Bronchial smooth muscle cell (primary cell): ENCODE measurements around the gene CDH19. TPM values are rescaled to one million over a fixed set of nuclear protein-coding genes. Genes with fewer than 3 reads are reported as not detected.

Experiments used
- total RNA-seq: library from RNA; depleted of rRNA; stranded (reverse); fragments of >200 nt; gene quantifications from 2 replicates; pipeline ENCODE4 v1.2.1, GENCODE V29; 2014

Gene CDH19, protein sequence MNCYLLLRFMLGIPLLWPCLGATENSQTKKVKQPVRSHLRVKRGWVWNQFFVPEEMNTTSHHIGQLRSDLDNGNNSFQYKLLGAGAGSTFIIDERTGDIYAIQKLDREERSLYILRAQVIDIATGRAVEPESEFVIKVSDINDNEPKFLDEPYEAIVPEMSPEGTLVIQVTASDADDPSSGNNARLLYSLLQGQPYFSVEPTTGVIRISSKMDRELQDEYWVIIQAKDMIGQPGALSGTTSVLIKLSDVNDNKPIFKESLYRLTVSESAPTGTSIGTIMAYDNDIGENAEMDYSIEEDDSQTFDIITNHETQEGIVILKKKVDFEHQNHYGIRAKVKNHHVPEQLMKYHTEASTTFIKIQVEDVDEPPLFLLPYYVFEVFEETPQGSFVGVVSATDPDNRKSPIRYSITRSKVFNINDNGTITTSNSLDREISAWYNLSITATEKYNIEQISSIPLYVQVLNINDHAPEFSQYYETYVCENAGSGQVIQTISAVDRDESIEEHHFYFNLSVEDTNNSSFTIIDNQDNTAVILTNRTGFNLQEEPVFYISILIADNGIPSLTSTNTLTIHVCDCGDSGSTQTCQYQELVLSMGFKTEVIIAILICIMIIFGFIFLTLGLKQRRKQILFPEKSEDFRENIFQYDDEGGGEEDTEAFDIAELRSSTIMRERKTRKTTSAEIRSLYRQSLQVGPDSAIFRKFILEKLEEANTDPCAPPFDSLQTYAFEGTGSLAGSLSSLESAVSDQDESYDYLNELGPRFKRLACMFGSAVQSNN
- total RNA-seq = under 0.01 TPM in 1 of 2 replicates, not detected in the other

DNA sequence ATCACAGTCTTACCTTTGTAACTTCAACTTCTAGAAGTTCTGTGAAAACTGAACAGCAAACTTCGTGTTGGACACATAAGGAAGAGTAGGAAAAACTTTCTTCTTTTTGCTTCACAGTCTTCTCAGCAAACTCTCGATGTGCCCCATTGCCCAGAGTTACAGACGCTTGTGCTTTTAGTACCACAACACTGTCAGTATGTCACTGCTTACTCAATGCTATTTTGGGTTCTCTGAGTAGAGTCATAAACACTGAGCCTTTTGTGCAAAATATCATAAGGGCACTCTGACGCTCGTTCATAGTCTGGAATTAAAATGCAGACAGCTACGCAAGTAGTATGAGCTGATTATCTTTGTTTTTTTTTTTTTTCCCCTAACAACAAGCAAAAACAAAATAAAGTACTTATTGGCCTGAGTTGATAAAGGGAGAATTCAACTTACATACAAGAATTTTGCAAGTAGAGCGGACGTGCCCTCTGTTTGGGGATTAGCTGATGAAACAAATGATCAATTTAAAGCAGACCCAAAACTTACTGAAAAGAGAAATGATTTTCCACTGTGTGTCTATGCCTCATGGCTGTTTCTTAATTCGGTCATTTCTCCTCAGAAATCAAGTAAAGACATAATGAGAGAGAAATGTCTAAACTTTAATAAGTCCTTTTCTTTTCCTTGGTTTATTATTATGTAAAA, at the start of gene CDH19:
CDH19 (minus strand) TSS at position 150 of the 687 bp plus-strand sequence. CDS start 31,886 bp downstream, outside the sequence.

